Hypothalamus (tissue), 51 donors: ENCODE measurements around the gene OR8B2.
"Not testable (repeated sequence)": the region's sequence is repeated elsewhere in the genome, so short reads cannot be mapped to it uniquely, and the experiment has no call there.

Experiments
- DNase-seq, 51 donors: peaks; one replicate each; lab custom pipeline; 2025; lab: John Stamatoyannopoulos, UW

OR8B2 gene

GRCh38 chr11:124384399-124384798 is at the start of gene OR8B2:
Gene OR8B2 (minus strand): TSS chr11:124384499. CDS start chr11:124383343, 1,156 bp downstream.
- DNase-seq = no peak

GRCh38 chr11:124429599-124429998 is 45.3 kb upstream of the OR8B2 start:
- DNase-seq = no peak

DNA sequence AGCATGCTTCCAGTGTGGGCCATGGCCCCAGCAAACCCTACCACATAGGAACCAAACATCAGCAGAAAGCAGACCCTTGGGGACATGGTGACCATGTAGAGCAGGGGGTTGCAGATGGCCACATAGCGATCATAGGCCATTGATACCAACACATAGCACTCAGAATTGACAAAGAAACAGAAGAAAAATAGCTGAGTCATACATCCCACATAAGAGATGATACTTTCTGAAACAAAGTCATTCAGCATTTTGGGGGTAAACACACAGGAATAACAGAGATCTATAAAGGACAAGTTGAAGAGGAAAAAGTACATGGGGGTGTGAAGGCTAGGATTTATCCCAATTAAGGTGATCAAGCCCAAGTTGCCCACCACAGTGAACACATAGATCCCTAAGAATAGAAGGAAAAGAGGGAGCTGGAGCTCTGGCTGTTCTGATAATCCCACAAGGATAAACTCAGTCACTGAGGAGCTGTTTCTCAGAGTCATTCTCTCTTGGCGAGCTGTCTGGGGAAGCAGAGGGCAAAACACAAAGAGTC is 40.2 kb upstream of the OR8B2 start, which contains the start of gene OR8B4:
Gene OR8B4, minus strand, starts transcription at position 488 of the 538 bp plus-strand sequence. Its CDS starts 0 bp downstream, at position 488.
- no peak for DNase-seq

DNA sequence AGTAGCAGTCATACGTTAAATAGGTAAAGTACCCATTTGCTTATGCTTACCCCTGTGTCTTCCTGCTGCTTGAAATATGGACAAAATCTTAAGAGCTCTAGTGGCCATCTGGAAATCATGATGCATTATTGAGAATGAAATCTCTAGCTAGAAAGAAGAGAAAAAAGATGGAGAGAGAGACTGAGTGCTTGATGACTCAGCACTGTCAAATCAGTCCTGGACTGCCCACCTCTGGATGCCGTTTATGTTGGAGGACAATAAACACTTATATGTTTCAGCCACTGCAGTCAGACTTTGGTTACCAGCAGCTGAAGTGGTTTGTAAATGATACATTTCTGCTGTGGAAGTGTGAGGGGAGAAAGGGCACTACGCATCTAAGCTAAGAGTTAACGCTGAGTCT is 36.7 kb upstream of the OR8B2 start:
- no peak for DNase-seq

DNA sequence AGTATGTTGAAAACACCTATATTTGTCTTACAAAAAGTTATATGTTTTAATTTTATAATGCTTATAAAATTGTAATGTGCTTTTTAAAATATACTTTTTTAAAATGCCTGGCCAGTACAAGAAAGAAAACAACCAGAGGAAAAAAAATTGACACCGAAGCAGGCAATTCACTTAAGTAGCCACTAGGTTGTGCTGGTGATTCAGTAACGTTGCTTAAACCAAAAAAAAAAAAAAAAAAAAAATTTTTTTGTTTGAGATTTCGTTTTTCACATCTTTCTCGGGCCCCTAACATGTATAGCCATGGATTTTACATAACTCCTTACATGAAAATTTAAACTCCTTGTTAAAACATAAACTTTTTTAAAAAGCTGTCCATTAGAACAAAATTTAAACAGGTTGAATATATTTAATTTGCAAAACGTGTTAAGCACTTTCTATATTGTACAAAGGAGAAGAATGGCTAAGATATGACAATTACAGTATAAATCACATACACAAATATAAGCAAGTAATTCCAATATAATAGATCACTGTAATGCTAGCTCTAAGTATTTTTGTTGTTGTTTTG is 31.1 kb upstream of the OR8B2 start:
- no peak for DNase-seq

DNA sequence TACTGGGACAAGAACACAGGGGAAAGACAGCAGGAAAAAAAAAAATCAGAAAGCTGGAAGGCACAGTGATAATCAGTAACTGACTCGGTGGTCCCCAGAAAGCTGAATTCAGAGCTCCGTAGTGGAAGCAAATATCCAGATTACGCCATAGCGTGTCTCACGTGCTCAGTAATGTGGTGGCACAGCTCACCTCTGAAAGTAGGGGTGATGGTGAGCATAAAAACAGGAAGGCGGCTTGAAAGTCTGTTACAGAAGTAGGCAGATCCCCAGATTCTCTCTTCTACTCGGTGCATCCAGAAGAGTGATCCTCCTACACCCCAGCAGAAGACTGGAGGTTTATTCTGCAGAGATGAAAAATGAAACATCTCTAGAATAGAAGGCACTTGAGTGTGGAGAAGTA is 25.6 kb upstream of the OR8B2 start:
- no peak for DNase-seq

- DNase-seq = no peak
Observed at GRCh38 chr11:124405581-124405980, 21.3 kb upstream of the OR8B2 start.

DNA sequence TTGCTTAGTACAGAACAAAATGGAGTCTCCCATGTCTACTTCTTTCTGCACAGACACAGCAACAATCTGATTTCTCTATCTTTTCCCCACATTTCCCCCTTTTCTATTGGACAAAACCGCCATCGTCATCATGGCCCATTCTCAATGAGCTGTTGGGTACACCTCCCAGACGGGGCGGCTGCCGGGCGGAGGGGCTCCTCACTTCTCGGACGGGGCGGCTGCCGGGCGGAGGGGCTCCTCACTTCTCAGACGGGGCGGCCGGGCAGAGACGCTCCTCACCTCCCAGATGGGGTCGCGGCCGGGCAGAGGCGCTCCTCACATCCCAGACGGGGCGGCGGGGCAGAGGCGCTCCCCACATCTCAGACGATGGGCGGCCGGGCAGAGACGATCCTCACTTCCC is 18.9 kb upstream of the OR8B2 start:
- not testable (repeated sequence) for DNase-seq

- DNase-seq = peak in 29 of 51 donors; percentile 1 to 58 (median 19)
Observed at GRCh38 chr11:124402326-124402922, 18.1 kb upstream of the OR8B2 start.

- DNase-seq = no peak
Observed at GRCh38 chr11:124398924-124399323, 14.6 kb upstream of the OR8B2 start, which contains the start of gene OR8B3. Gene OR8B3 (minus strand): TSS chr11:124399024. CDS start chr11:124397351, 1,673 bp downstream.

GRCh38 chr11:124396847-124397246 is 12.5 kb upstream of the OR8B2 start:
- DNase-seq = not testable (repeated sequence)

GRCh38 chr11:124394408-124394807 is 10.1 kb upstream of the OR8B2 start:
- DNase-seq = no peak

GRCh38 chr11:124382857-124383256 is 1.4 kb downstream of the OR8B2 start:
- DNase-seq = not testable (repeated sequence)

DNA sequence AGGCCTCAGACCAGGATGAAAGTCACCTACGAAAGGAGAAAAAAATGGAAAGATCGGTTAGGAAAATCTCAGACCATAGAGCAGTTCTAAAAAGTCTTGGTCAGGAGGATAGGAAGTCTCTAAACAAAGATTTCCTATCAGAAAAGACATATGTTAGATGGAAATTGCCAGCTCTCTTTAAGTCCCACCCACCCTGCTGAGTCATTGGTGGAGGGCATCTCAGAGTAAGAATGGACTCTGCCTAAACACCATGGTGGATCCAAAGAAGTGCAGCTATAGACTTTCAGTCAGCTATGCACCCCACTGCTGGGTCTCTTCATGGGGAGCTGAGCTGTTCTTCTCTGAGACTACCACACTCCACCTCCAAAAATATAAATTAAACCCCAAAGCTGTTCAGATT is 3.7 kb downstream of the OR8B2 start:
- no peak for DNase-seq

- DNase-seq = no peak
Observed at GRCh38 chr11:124376280-124376679, 8.0 kb downstream of the OR8B2 start.

- DNase-seq = no peak
Observed at GRCh38 chr11:124359566-124359965, 24.7 kb downstream of the OR8B2 start.

- no peak for DNase-seq
Observed at GRCh38 chr11:124346311-124346955, 37.9 kb downstream of the OR8B2 start.

DNA sequence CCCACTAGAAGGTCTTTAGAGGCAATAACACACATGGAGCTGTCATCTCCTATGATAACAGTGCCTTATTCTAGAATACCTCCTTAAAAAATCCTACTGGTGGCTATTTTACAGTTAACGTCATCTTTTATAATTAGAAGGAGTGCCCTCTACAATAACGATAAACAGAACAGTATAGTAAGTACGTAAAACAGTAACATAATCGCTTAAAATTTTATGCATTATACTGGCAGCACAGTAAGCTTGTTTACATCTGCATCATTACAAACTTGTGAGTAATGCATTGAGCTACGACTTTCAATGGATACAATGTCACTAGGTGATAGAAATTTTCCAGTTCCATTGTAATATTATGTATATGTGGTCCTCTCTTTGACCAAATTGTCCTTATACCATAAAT is 40.0 kb downstream of the OR8B2 start:
- no peak for DNase-seq

DNA sequence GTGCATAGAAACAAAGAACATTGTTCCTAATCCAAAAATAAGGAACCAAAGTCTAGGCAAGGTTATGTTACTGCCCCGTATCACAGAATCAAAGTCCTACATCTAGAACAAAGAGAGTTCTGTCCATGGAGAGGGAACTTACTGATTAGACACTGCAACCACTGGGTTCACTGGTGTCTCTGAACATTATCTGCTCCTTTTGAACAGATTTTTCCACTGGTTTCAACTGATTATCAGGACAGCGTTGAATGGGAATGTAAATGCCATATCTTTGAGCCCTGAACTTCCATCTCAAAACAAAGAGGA is 44.2 kb downstream of the OR8B2 start:
- no peak for DNase-seq

DNA sequence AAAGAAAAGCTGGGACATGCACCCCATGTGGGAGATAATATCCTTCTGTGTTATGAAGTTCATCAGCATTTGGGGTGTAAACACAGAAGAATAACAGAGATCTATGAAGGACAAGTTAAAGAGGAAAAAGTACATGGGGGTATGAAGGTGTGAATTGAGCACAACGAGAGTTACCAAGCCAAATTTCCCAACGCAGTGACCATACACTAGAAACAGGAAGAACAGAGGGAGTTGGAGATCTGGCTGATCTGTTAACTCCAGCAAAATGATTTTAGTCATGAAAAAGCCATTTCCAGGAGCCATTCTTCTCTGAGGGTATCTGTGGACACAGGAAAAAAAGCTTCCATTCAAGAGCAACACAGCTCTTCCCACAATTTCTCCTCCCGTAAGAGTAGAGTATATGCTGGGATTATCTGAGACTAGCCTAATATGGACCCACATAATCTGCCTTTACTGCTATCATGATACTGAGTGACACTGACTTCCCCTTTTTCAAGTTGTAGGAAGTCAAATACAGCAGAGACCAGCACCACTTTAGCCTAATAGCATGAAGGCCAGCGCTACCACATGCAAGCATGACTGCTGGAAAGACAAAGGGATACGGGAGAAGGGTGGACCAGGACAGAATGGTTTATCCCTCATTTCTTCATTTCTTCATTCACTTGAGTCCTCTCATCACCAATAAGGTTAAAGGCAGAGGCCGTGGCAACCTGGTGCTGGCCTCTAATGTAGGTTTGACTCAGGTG is 44.7 kb downstream of the OR8B2 start:
- DNase-seq = no peak
